Endothelial cell (in vitro differentiated cells): ENCODE data around the gene MED23. TPM values are rescaled to one million over a fixed set of nuclear protein-coding genes. Genes with fewer than 3 reads are reported as not detected.

Experiments used
- DNase-seq: peaks from one replicate; pipeline ENCODE4 v3.0.0; 2021; ENCODE audit warnings: low spot score
- H3K27ac Mint-ChIP-seq: one replicate; pipeline ENCODE4 v1.8.0; 2021; ENCODE audit warnings: mixed read lengths, inconsistent platforms; ENCODE audit not compliant: unreplicated experiment
- H3K27me3 Mint-ChIP-seq: one replicate; pipeline ENCODE4 v1.8.0; 2021; ENCODE audit warnings: mild to moderate bottlenecking, moderate library complexity, mixed read lengths, inconsistent platforms; ENCODE audit not compliant: unreplicated experiment
- H3K36me3 Mint-ChIP-seq: one replicate; pipeline ENCODE4 v1.8.0; 2021; ENCODE audit warnings: mild to moderate bottlenecking, low read depth, mixed read lengths, inconsistent platforms; ENCODE audit not compliant: unreplicated experiment
- H3K4me1 Mint-ChIP-seq: one replicate; pipeline ENCODE4 v1.8.0; 2021; ENCODE audit warnings: mild to moderate bottlenecking, mixed read lengths, inconsistent platforms; ENCODE audit not compliant: unreplicated experiment
- H3K4me3 Mint-ChIP-seq: one replicate; pipeline ENCODE4 v1.8.0; 2021; ENCODE audit warnings: mild to moderate bottlenecking, mixed read lengths, inconsistent platforms; ENCODE audit not compliant: unreplicated experiment
- H3K9me3 Mint-ChIP-seq: one replicate; pipeline ENCODE4 v1.8.0; 2021; ENCODE audit warnings: mixed read lengths, inconsistent platforms; ENCODE audit not compliant: unreplicated experiment
- total RNA-seq: library from RNA; stranded (reverse); fragmentation: NEBNext Ultra II Directional; extraction: Animal tissue kit (Norgen Biotek cat#: 25700); gene quantifications from one replicate; pipeline ENCODE4 v1.2.1, GENCODE V29; 2021; ENCODE audit not compliant: unreplicated experiment
- TF ChIP-seq, protein P1 (sequence below): fragments of 200-600 bp; sonication (generic); IDR thresholded peaks from one replicate; pipeline ENCODE4 v1.5.0; 2021; ENCODE audit warnings: antibody characterized with exemption; ENCODE audit not compliant: unreplicated experiment

MED23 gene
- total RNA-seq, 1 donor from 2014 or later: 32.1 TPM

DNA sequence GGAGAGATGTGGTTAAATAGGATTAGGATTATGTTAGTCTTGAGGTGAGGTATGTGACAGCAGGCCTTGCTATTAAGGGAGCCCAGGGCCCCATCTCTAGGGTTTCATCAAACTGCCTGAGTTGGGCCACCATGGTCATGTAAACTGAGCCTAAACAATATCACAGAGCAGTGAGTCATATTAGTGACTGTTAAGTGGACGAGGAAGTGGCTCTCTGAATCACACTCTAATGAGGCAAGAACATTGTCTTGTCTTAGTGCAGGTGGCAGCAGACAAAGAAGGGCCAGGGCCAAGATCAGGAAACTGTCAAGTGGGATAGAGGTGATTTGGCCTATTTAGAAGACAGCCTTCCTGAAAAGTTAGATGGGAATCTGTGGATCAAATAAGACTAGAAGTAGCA lies 32.2 kb upstream of the MED23 start:
- H3K27ac Mint-ChIP-seq: no peak overlapping the region
- no peak overlapping the region for H3K4me3 Mint-ChIP-seq
- peaks cover 3% of the 10 kb centered on the region for H3K27me3 Mint-ChIP-seq
- H3K4me1 Mint-ChIP-seq: no peaks in the 10 kb centered on the region
- DNase-seq: no peak
- TF ChIP-seq, protein P1, sequence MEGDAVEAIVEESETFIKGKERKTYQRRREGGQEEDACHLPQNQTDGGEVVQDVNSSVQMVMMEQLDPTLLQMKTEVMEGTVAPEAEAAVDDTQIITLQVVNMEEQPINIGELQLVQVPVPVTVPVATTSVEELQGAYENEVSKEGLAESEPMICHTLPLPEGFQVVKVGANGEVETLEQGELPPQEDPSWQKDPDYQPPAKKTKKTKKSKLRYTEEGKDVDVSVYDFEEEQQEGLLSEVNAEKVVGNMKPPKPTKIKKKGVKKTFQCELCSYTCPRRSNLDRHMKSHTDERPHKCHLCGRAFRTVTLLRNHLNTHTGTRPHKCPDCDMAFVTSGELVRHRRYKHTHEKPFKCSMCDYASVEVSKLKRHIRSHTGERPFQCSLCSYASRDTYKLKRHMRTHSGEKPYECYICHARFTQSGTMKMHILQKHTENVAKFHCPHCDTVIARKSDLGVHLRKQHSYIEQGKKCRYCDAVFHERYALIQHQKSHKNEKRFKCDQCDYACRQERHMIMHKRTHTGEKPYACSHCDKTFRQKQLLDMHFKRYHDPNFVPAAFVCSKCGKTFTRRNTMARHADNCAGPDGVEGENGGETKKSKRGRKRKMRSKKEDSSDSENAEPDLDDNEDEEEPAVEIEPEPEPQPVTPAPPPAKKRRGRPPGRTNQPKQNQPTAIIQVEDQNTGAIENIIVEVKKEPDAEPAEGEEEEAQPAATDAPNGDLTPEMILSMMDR: no peak
- H3K36me3 Mint-ChIP-seq: no peaks in the 10 kb centered on the region
- H3K9me3 Mint-ChIP-seq: no peaks in the 10 kb centered on the region

DNA sequence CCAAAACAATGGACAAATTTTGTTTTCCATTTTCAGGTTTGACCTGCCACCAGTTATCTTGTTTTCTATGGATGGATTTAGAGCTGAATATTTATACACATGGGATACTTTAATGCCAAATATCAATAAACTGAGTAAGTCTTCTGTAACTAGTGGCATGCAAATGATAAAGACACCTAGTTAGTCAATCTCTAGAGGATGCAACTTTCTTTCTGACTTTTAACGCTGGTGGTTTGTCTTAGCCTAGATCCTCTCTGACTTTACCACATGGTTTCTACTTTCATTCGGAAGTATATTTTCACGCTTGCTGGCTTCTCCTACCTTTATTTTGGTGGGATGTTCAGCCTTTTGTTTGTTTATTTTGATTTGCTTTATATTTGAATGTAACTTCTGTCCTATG lies 30.2 kb upstream of the MED23 start:
- no peaks in the 10 kb centered on the region for H3K36me3 Mint-ChIP-seq
- TF ChIP-seq, protein P1: no peak
- DNase-seq: no peak
- no peaks in the 10 kb centered on the region for H3K9me3 Mint-ChIP-seq
- H3K27me3 Mint-ChIP-seq: peaks cover 3% of the 10 kb centered on the region
- H3K4me3 Mint-ChIP-seq: no peak overlapping the region
- no peak overlapping the region for H3K27ac Mint-ChIP-seq
- no peaks in the 10 kb centered on the region for H3K4me1 Mint-ChIP-seq

GRCh38 chr6:131657630-131658111 lies 29.6 kb upstream of the MED23 start:
- TF ChIP-seq, protein P1: no peak
- H3K9me3 Mint-ChIP-seq: no peaks in the 10 kb centered on the region
- H3K4me3 Mint-ChIP-seq: no peak overlapping the region
- no peaks in the 10 kb centered on the region for H3K36me3 Mint-ChIP-seq
- H3K27ac Mint-ChIP-seq: no peak overlapping the region
- peaks cover 4% of the 10 kb centered on the region for H3K27me3 Mint-ChIP-seq
- peaks cover under 1% of the 10 kb centered on the region for H3K4me1 Mint-ChIP-seq
- DNase-seq: no peak

DNA sequence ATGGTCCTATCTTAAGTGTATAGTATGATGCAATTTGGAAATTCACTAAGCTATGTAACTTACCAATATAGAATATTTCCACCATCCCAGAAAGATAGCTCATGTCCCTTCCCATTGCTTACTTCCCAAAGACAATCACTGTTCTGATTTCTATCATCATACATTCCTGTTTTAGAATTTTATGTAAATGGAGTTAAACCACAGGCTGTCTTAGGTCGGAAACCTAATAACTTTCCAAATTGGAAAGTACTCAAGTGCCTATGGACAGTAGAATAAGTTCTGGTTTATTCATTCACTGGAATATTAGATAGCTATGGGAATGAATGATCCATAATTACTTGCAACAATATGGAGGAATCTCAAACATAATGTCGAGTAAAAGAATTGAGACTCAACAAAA lies 29.2 kb upstream of the MED23 start:
- Mint-ChIP-seq H3K36me3 (no peaks in the 10 kb centered on the region), H3K4me3 (no peak overlapping the region), H3K27me3 (peaks cover 5% of the 10 kb centered on the region), H3K4me1 (peaks cover 3% of the 10 kb centered on the region), H3K9me3 (no peaks in the 10 kb centered on the region), H3K27ac (no peak overlapping the region)
- TF ChIP-seq, protein P1: no peak
- DNase-seq: no peak

DNA sequence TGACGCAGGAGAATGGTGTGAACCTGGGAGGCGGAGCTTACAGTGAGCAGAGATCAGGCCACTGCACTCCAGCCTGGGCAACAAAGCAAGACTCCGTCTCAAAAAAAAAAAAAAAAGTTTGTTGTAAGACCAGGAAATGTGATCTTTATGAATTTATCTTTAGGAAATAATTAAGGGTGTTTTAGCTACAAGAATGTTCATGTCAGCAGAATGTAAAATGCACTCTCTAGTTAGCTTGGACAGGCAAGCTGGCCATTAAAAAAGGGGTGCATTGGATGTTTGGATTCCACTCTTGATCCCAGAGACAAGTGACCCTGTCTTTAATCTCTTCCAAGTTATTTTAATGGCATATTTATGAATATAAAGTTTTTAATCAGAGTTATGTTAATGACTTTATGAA lies 28.6 kb upstream of the MED23 start:
- TF ChIP-seq, protein P1: no peak
- H3K27me3 Mint-ChIP-seq: peaks cover 2% of the 10 kb centered on the region
- no peak overlapping the region for H3K4me3 Mint-ChIP-seq
- no peak for DNase-seq
- no peaks in the 10 kb centered on the region for H3K36me3 Mint-ChIP-seq
- H3K4me1 Mint-ChIP-seq: peaks cover 3% of the 10 kb centered on the region
- H3K27ac Mint-ChIP-seq: no peak overlapping the region
- no peaks in the 10 kb centered on the region for H3K9me3 Mint-ChIP-seq
